Neural progenitor cell (in vitro differentiated cells): ENCODE measurements around the gene PIGQ. TPM values are rescaled to one million over a fixed set of nuclear protein-coding genes. Genes with fewer than 3 reads are reported as not detected.
A peak's percentile ranks its signal among the peaks of the same experiment; 100 is the strongest.

ENCODE experiments used
- DNase-seq: peaks from one replicate; pipeline ENCODE4 v3.0.0-alpha.2; 2016; ENCODE audit warnings: low spot score
- H2AFZ ChIP-seq: fragments of 200-600 bp; sonication (generic); replicated peaks from 2 replicates; pipeline ENCODE4 v1.6.1; 2016; ENCODE audit warnings: antibody characterized with exemption
- H3F3A ChIP-seq: fragments of 200-600 bp; sonication (generic); 2 replicates; pipeline ENCODE4 v1.6.1; 2016; ENCODE audit warnings: antibody characterized with exemption, low read depth
- H3K27ac ChIP-seq: fragments of 200-600 bp; sonication (generic); 2 replicates; pipeline ENCODE4 v1.5.1; 2016; ENCODE audit warnings: mild to moderate bottlenecking
- H3K27me3 ChIP-seq: fragments of 200-600 bp; sonication (generic); 2 replicates; pipeline ENCODE4 v1.6.1; 2016; ENCODE audit warnings: mild to moderate bottlenecking, moderate library complexity
- H3K36me3 ChIP-seq: fragments of 200-600 bp; sonication (generic); 2 replicates; pipeline ENCODE4 v1.5.1; 2016
- H3K4me1 ChIP-seq: fragments of 200-600 bp; sonication (generic); 2 replicates; pipeline ENCODE4 v1.6.1; 2016; ENCODE audit warnings: mixed run types
- H3K4me2 ChIP-seq: fragments of 200-600 bp; sonication (generic); 2 replicates; pipeline ENCODE4 v1.6.1; 2016
- H3K4me3 ChIP-seq: fragments of 200-600 bp; sonication (generic); 2 replicates; pipeline ENCODE4 v1.5.1; 2016
- H3K79me2 ChIP-seq: fragments of 200-600 bp; sonication (generic); 2 replicates; pipeline ENCODE4 v1.6.1; 2016; ENCODE audit warnings: low read depth
- H3K9ac ChIP-seq: fragments of 200-600 bp; sonication (generic); 2 replicates; pipeline ENCODE4 v1.6.1; 2016
- H3K9me3 ChIP-seq: fragments of 200-600 bp; sonication (generic); 2 replicates; pipeline ENCODE4 v1.5.1; 2016; ENCODE audit warnings: low read depth
- H4K20me1 ChIP-seq: fragments of 200-600 bp; sonication (generic); 2 replicates; pipeline ENCODE4 v1.6.1; 2016; ENCODE audit warnings: low read depth
- H3K27ac Mint-ChIP-seq: 3 replicates; pipeline ENCODE4 v1.8.0; 2021; ENCODE audit warnings: mixed read lengths
- H3K27me3 Mint-ChIP-seq: 2 replicates; pipeline ENCODE4 v1.8.0; 2022; ENCODE audit warnings: low read depth, mild to moderate bottlenecking, inconsistent platforms, moderate library complexity, mixed read lengths; ENCODE audit not compliant: insufficient read depth
- H3K36me3 Mint-ChIP-seq: 3 replicates; pipeline ENCODE4 v1.8.0; 2021; ENCODE audit warnings: mixed read lengths
- H3K4me1 Mint-ChIP-seq: 3 replicates; pipeline ENCODE4 v1.8.0; 2021; ENCODE audit warnings: mixed read lengths
- H3K4me3 Mint-ChIP-seq: 3 replicates; pipeline ENCODE4 v1.8.0; 2021; ENCODE audit warnings: mild to moderate bottlenecking, moderate library complexity, mixed read lengths
- H3K9me3 Mint-ChIP-seq: 3 replicates; pipeline ENCODE4 v1.8.0; 2020; ENCODE audit warnings: mixed read lengths
- EZH2 ChIP-seq: fragments of 200-600 bp; sonication (generic); IDR thresholded peaks from 2 replicates; pipeline ENCODE4 v1.6.1; 2017; ENCODE audit warnings: antibody characterized with exemption, mild to moderate bottlenecking, moderate library complexity
- EZH2phosphoT487 ChIP-seq: fragments of 200-600 bp; sonication (generic); IDR thresholded peaks from 2 replicates; pipeline ENCODE4 v1.6.1; 2017; ENCODE audit warnings: antibody characterized with exemption
- total RNA-seq: library from RNA; depleted of rRNA; stranded (reverse); fragments of >200 nt; gene quantifications from 2 replicates; pipeline ENCODE4 v1.2.3, GENCODE V29; 2015; ENCODE audit warnings: low replicate concordance
- TF ChIP-seq, protein P1 (sequence below): fragments of 200-600 bp; sonication (generic); IDR thresholded peaks from 2 replicates; pipeline ENCODE4 v1.5.1; 2017; ENCODE audit warnings: antibody characterized with exemption, mild to moderate bottlenecking

The PIGQ gene
- total RNA-seq, 1 donor from 2014 or later = 16.1 TPM

DNA sequence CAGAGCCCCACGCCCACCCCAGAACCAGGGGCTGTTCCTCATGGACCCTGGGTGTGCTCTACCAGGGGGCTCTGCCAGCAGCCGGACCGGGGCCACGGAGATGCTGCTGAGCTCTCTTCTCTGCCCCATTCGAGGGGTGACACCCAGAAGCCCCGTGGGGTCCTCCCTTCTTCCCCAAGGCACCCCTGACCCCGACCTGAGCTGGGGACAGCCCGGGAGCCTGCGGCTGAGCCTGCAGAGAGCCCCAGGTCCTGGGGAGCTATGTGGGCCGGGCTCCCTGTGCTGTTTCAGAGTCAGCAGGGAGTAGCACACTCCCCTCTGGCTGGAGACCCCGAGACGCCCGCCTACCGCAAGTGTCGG, 10.8 kb upstream of the PIGQ start:
- Histone ChIP-seq H3F3A (peaks cover 12% of the 10 kb centered on the region), H3K9me3 (no peaks in the 10 kb centered on the region), H4K20me1 (peaks cover 10% of the 10 kb centered on the region), H3K27me3 (peaks cover 70% of the 10 kb centered on the region), H3K9ac (no peak overlapping the region), H2AFZ (no peak overlapping the region), H3K27ac (no peak overlapping the region), H3K4me2 (no peak overlapping the region), H3K79me2 (no peaks in the 10 kb centered on the region), H3K4me1 (peaks cover 5% of the 10 kb centered on the region), H3K36me3 (no peaks in the 10 kb centered on the region), H3K4me3 (no peak overlapping the region)
- no peak overlapping the region for H3K27ac Mint-ChIP-seq
- H3K36me3 Mint-ChIP-seq = no peaks in the 10 kb centered on the region
- no peak for DNase-seq
- peaks cover 10% of the 10 kb centered on the region for H3K4me1 Mint-ChIP-seq
- H3K27me3 Mint-ChIP-seq = peaks cover 24% of the 10 kb centered on the region
- H3K9me3 Mint-ChIP-seq = peaks cover 2% of the 10 kb centered on the region
- no peak for TF ChIP-seq EZH2
- TF ChIP-seq EZH2phosphoT487 = no peak
- TF ChIP-seq, protein P1, sequence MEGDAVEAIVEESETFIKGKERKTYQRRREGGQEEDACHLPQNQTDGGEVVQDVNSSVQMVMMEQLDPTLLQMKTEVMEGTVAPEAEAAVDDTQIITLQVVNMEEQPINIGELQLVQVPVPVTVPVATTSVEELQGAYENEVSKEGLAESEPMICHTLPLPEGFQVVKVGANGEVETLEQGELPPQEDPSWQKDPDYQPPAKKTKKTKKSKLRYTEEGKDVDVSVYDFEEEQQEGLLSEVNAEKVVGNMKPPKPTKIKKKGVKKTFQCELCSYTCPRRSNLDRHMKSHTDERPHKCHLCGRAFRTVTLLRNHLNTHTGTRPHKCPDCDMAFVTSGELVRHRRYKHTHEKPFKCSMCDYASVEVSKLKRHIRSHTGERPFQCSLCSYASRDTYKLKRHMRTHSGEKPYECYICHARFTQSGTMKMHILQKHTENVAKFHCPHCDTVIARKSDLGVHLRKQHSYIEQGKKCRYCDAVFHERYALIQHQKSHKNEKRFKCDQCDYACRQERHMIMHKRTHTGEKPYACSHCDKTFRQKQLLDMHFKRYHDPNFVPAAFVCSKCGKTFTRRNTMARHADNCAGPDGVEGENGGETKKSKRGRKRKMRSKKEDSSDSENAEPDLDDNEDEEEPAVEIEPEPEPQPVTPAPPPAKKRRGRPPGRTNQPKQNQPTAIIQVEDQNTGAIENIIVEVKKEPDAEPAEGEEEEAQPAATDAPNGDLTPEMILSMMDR = no peak
- no peak overlapping the region for H3K4me3 Mint-ChIP-seq

DNA sequence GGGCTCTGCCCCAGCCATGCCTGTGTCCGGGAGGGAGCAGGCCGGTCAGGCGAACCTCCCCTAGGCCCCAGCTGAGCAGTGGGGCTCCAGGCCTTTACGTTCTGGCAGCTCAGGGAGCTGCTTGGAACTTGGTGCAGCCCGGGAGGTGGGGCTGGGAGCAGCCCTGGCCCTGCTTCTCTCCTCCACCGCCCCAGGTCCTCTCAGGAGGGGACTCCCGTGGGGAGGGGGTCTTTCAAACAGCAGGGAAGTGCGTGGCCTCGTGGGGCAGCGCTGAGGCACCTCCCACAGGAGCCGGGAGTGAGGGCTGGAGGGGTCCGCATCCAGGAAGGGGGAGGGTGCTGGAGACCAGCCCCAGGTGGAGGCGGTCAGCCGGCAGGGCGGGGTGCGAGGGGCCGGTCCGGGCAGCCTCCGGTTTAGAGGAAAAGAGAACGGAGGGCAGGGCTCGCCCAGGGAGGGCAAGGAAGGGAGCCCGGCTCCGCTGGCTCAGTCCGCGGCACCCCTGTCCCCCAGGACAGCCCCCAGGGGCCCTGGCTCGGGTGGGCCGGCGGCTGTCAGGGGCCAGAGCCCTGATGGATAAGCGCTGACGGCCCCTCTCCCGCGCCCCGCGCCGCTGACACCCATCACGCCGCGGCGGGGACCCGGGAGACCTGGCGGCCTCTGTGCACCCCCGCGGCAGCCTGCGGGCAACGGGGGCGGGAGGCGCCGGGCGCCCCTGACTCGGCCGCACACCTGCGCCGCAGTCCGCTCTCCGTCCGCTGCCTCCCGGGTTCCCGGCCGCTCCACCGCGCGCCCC, 10.2 kb upstream of the PIGQ start:
- Histone ChIP-seq H3K4me3 (peak overlapping the region; percentile 31), H4K20me1 (peaks cover 10% of the 10 kb centered on the region), H3K9me3 (no peaks in the 10 kb centered on the region), H3K27me3 (peaks cover 70% of the 10 kb centered on the region), H3K36me3 (no peaks in the 10 kb centered on the region), H3K27ac (no peak overlapping the region), H3K4me2 (peak overlapping the region; percentile 72), H3K9ac (no peak overlapping the region), H2AFZ (no peak overlapping the region), H3K4me1 (peaks cover 5% of the 10 kb centered on the region), H3K79me2 (no peaks in the 10 kb centered on the region), H3F3A (peaks cover 8% of the 10 kb centered on the region)
- TF ChIP-seq EZH2phosphoT487 (peak; percentile 85), EZH2 (peak; percentile 89)
- TF ChIP-seq, protein P1 = no peak
- Mint-ChIP-seq H3K36me3 (no peaks in the 10 kb centered on the region), H3K9me3 (peaks cover 2% of the 10 kb centered on the region), H3K4me3 (no peak overlapping the region), H3K27me3 (peaks cover 24% of the 10 kb centered on the region), H3K27ac (no peak overlapping the region), H3K4me1 (peaks cover 7% of the 10 kb centered on the region)
- DNase-seq = no peak

DNA sequence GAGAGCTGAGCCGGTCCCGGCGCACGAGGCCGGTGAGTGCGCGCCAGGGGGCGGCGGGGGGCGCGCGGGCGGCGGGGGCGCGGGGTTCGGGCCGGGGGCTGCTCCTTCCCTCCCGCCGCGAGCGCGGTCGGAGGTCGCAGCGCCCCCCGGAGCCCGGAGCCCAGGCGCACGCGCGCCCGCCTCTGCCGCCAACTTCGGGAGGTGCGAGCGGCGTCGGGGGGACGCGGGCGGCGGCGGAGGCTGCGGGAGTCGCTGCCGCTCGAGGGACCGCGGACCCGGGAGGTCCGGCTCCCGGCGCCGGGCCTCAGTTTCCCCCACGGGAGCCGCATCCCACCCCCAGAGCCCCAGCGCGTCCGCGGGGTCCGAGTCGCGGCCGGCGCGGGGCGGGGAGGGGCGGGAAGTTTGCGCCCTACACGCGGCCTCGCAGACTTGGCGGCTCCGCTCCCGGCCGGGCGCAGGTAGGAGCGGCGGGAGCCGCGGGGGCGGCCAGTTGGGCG, 9.5 kb upstream of the PIGQ start, which contains the start of gene PRR35:
Gene PRR35 (plus strand): TSS at position 191 of the 497 bp plus-strand sequence. CDS start 2,901 bp downstream, outside the sequence.
- TF ChIP-seq EZH2 (peak; percentile 82), EZH2phosphoT487 (no peak)
- no peak within 1 kb of the TSS for H3K4me3 Mint-ChIP-seq
- peak within 1 kb of the TSS; percentile 42 for H3K4me3 ChIP-seq
- H3K4me2 ChIP-seq = peak within 1 kb of the TSS; percentile 72
- H3K27ac Mint-ChIP-seq = no peak within 1 kb of the TSS
- no peaks in the 10 kb centered on the region for H3K9me3 ChIP-seq
- no peak within 1 kb of the TSS for H3K27ac ChIP-seq
- peaks cover 5% of the 10 kb centered on the region for H3K4me1 ChIP-seq
- H3K4me1 Mint-ChIP-seq = peaks cover 8% of the 10 kb centered on the region
- peaks cover 10% of the 10 kb centered on the region for H4K20me1 ChIP-seq
- no peaks in the 10 kb centered on the region for H3K79me2 ChIP-seq
- H2AFZ ChIP-seq = no peak within 1 kb of the TSS
- H3K27me3 ChIP-seq = peaks cover 70% of the 10 kb centered on the region
- H3K9me3 Mint-ChIP-seq = peaks cover 2% of the 10 kb centered on the region
- no peak for DNase-seq
- H3K36me3 ChIP-seq = no peaks in the 10 kb centered on the region
- H3K36me3 Mint-ChIP-seq = no peaks in the 10 kb centered on the region
- no peak within 1 kb of the TSS for H3K9ac ChIP-seq
- peaks cover 8% of the 10 kb centered on the region for H3F3A ChIP-seq
- H3K27me3 Mint-ChIP-seq = peaks cover 24% of the 10 kb centered on the region
